Superior temporal gyrus (tissue), 1 donor: ENCODE results near the gene MMAA.
"Not testable (repeated sequence)": the region's sequence is repeated elsewhere in the genome, so short reads cannot be mapped to it uniquely, and the experiment has no call there.

Experiments
- DNase-seq: peaks from one replicate; pipeline ENCODE4 v3.0.0-alpha.2; 2016; ENCODE audit errors: extremely low spot score

Gene MMAA

DNA sequence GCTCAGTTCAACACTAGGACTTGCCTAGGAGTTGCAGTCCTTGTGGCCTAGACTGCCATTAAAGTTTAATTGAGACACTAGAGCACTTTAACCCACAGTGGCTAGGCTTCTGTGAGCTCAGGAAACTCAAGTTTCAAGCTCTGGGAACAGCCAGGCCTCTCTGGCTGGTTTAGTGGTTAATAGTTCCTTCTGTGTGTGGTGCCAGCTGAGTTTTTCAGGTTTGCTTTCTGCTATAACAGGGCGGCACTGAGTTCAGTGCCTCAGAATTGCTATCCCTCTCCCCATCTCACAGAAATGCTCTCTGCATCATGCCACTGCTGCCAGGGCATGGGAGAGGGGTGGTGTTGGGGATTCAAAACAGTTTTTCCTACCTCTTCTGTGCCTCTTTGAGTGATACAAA, 15.9 kb downstream of the MMAA start:
- no peak for DNase-seq

DNA sequence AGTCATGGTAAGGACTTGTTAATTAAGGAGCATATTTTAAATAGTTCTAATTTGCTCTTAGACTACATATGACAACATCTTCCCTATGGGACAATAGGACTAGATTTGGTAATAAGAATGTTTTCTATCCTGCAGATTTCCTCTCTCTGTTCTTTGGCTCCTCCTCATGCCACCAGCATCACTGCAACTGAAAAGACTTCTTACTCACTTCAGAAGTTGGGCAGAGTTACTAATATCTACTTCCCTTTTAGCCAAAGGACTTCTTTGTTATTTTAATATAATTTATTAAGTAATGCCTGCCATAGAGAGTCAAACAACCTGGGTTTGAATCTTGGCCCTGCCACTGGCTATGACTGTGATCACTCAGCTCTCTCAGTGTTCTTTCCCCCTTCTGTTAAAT, 16.4 kb downstream of the MMAA start:
- no peak for DNase-seq

DNA sequence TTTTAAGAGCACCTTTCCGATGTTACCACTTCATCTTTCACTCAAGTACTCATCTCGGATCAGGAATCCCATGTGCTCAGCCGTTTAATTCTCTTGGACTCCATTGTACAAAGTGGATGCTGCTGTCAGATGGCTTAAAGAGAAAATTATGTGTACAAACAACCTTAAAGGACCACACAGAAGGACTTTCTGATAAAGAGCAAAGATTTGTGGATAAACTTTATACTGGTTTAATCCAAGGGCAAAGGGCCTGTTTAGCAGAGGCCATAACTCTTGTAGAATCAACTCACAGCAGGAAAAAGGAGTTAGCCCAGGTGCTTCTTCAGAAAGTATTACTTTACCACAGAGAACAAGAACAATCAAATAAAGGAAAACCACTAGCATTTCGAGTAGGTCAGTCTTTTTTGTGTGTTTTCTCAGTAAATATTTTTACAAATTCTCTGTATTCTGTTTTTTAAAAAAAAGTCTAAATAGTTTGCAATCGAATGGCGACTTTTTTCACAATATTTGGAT, 20.1 kb downstream of the MMAA start:
- no peak for DNase-seq

- not testable (repeated sequence) for DNase-seq
Measured at GRCh38 chr4:145640236-145640635, 21.1 kb downstream of the MMAA start.

GRCh38 chr4:145643295-145643694, 24.1 kb downstream of the MMAA start:
- DNase-seq, result no peak

GRCh38 chr4:145644699-145645098, 25.5 kb downstream of the MMAA start:
- DNase-seq, result no peak

- no peak for DNase-seq
Measured at GRCh38 chr4:145656156-145656555, 37.0 kb downstream of the MMAA start.

- peak; percentile 18 for DNase-seq
Measured at GRCh38 chr4:145660064-145660463, 40.9 kb downstream of the MMAA start.

DNA sequence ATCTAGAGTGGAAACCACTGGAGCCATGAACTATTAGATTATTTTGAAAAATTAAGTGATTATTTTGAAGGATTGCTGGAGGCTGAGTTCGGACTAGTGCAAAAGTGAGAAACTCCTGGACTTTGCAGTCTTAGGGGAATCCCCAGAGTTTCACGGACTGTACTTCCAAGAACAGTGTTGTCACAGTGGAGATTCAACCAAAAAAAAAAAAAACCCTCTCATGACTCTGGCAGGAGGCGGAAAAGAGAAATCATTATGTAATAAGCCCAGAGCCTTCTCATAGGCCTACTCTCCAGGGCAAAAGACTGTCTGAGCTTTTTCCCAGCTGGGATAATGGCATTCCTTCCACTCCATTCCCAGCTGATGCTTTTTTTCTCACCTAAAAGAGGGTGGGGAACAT, 44.0 kb downstream of the MMAA start:
- no peak for DNase-seq

GRCh38 chr4:145665773-145666172, 46.6 kb downstream of the MMAA start:
- no peak for DNase-seq

DNA sequence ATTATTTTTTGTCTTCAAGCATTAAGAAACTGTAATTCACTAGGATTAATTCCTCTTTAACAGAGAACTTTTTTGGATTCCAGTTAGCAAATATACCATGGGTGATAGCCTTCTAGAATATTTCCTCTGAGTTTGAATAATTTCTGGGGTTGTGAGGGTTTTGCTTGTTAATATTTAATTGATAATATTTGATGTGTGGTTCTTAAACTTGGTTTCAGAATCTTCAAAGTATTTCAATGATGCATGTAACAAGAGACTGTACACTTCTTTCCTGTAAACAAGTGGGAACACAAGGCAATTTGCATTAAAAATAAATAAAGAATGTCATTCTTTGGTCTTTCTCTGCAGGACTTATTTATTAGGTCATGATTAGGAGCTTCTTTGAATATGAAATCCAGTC, 51.2 kb downstream of the MMAA start:
- DNase-seq, result no peak

- DNase-seq, result no peak
Measured at GRCh38 chr4:145679520-145679919, 60.3 kb downstream of the MMAA start.

DNA sequence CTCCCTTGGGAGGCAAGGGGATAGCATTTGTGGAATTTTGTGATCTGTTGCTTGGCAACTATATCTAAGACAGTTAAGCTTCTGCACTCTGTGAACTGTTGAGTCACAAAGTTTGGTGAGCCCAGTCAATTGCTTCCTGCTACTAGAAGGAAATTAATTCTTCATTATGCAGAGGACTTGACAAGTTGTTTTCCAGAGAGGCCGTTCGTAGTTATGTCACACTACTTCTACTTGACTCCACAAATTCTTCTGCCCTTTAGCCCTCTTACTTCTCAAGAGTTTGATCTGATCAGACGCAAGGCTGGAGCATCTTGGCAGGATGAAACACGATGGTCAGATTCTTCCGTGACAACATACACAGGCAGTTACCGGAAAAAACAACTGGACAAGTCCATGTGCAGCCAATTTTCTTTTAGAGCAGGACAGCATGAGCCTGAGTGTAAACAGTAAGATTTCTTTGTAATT, 60.8 kb downstream of the MMAA start, which contains the start of gene C4orf51:
TSS of gene C4orf51 (plus strand) at position 156 of the 465 bp plus-strand sequence. CDS start at position 214, 58 bp downstream.
- DNase-seq, result no peak

DNA sequence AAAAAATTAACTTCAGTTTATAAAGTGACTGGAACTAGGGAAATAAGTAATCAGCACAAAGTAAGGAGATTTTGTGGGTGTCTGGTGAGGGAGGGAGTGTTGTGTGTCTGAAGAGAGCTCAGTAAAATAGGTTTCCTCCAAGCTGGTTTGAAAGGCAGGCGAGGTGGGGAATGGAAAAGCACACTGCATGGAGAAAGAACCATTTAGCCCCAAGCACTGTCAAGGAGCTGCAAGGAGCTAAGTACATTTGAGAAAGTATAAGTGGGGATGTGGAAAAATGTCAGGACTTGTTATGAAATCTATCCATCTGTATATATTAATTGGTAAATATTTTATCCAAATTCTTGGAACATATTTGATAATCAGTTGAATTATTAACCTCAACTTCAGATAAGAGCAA, 61.7 kb downstream of the MMAA start:
- no peak for DNase-seq

- DNase-seq, result no peak
Measured at GRCh38 chr4:145681518-145681917, 62.3 kb downstream of the MMAA start.

DNA sequence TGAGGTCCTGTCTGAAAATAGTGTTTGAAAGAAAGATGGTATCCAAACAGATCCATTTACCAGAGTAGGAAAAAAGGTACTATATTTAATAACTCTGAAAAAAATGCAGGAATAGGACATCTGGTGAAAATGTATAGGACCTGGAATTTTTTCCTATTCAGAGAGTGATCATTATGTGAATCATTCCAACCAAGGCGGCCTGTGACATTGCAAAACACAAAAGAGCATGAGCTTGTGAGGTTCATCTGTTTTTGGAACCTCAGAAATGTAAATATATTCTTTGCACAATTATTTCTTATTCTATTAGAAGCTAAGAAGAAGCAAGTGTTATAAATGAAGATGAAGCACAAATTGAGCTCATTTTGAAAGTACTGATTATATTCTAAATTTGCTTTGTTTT, 62.8 kb downstream of the MMAA start:
- DNase-seq, result no peak

GRCh38 chr4:145686991-145687390, 67.8 kb downstream of the MMAA start:
- DNase-seq, result no peak

GRCh38 chr4:145690610-145691009, 71.4 kb downstream of the MMAA start:
- no peak for DNase-seq

DNA sequence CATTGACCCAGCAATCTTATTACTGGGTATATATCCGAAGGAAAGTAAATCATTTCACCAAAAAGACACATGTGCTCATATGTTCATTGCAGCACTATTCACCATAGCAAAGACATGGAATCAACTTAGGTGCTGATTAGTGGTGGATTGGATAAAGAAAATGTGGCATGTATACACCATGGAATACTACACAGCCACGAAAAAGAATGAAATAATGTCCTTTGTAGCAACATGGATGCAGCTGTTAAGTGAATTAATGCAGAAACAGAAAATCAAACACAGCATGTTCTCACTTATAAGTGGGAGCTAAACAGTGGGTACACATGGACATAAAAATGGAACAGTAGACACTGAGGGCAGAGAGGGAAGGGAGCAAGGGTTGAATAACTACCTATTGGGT, 72.2 kb downstream of the MMAA start:
- not testable (repeated sequence) for DNase-seq

DNA sequence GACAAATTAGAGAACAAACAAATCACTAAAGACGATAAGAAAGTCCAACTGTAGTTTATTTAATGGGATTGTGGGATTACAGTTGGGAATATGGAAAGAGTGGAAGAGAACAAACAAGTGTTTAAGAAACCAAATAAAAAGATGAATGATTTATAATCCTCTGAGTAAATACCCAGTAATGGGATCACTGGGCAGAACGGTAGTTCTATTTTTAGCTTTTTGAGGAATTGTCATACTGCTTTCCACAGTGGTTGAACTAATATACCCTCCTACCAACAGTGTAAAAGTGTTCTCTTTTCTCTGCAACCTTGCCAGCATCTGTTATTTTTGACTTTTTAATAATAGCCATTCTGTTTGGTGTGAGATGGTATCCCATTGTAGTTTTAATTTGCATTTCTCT, 75.7 kb downstream of the MMAA start:
- DNase-seq, result no peak

DNA sequence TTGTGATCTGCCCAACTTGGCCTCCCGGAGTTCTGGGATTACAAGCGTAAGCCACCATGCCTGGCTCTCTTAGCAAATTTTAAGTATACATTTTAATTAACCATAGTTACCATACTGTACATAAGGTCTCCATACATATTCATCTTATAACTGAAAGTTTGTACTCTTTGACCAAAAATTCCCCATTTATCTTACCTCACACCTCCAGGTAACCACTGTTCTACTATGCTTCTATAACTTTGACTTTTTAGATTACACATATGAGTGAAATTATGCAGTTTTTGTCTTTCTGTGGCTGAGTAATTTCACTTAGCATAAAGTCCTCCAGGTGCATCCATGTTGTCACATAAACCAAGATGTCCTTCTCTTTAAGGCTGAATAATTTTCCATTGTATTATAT, 78.1 kb downstream of the MMAA start:
- no peak for DNase-seq

DNA sequence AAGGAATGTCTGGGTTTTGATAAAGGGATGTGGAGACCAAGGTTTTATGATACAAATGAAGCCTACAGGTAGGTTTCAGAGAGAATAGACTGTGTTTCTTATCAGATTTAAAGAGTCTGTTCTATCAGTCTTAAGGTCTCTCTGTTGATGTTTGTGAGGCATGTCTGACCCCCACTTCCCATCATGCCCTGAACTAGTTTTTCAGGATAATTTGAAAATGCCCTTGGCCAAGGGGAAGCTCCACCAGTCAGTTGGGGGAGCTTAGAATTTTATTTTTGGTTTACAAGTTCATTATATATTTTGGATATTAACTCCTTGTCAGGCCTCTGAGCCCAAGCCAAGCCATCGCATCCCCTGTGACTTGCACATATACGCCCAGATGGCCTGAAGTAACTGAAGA, 79.3 kb downstream of the MMAA start:
- DNase-seq, result no peak

DNA sequence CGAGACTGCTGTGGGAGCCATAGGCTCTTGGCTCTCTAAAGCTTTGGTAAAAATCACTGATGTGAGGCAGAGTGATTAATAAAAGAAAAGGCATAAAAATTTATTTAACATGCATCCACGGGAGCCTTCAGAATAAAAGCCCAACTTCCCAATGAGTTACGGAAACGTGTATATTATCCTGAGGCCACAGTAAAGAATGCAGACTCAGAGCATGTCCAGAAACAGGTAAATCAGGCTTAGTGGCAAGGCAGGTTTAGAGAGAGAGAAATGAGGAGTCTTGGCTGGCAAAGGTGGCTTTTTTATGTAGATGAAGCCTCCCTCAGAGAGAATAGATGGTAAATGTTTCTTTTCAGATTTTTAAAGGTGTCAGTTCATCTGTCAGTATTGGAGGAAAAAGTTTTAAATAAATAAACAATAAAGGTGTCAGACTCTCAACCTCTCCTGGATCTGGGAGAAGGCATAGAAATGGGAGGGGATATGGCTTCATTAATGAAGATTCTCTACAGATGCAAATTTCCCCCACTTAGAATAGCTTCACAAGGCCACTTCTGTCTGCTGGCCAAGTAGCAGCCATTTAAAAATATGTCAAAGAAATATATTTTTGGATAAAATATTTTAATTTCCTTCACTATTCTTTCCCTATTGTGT, 84.8 kb downstream of the MMAA start:
- DNase-seq, result no peak

DNA sequence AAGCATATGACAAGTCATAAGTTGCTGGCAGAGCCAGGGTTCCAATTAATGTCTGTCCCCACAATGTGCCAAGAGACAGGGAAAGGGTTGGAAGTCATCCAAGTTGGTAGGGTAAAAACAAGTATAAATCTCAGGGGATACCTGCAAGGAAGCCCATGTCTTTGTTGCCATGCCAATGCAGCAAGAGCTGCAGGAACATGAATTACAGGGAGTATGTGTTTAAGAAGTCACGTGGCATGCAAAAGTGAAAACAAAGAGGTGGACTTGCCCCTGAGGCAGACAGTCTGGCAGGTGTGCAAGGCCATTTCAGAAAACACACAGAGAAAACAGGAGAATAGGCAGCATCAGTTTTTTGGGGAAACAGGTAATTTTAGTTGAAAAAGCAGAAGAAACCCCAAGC, 90.2 kb downstream of the MMAA start:
- DNase-seq, result no peak
